Measurements from ENCODE around the gene PTAR1. TPM values are rescaled to one million over a fixed set of nuclear protein-coding genes. Genes with fewer than 3 reads are reported as not detected.

Gene PTAR1
- total RNA-seq, 1 experiment from 2014 or later, result 32.2 TPM

GRCh38 chr9:69677931-69678330 lies 81.9 kb downstream of the PTAR1 start:
- Histone ChIP-seq H3K4me2 (ENCODE audit: low read length) (no peak overlapping the region), H3K9ac (ENCODE audit: low read length) (no peak overlapping the region), H3K36me3 (ENCODE audit: control insufficient read depth in 1 of 2, insufficient read depth in 2 of 2, low read length in 2 of 2) (no peaks in the 10 kb centered on the region), H3K27ac (ENCODE audit: low read depth, low read length) (no peak overlapping the region), H3K27me3 (ENCODE audit: insufficient read depth, low read length) (no peaks in the 10 kb centered on the region), H3K9me2 (ENCODE audit: insufficient read depth) (no peaks in the 10 kb centered on the region), H3K4me3 (replicated peaks in 1 of 2; ENCODE audit: low read depth in 1 of 2, low read length in 2 of 2) (no peak overlapping the region), H4K20me1 (ENCODE audit: insufficient read depth) (no peaks in the 10 kb centered on the region), H3K9me3 (ENCODE audit: control insufficient read depth in 1 of 2, insufficient read depth in 1 of 2, low read depth in 1 of 2, low read length in 2 of 2) (no peaks in the 10 kb centered on the region), H3K79me2 (ENCODE audit: insufficient read depth, low read length) (no peaks in the 10 kb centered on the region), H2AFZ (ENCODE audit: low read depth, low read length, poor library complexity, severe bottlenecking) (no peak overlapping the region), H3K4me1 (ENCODE audit: control insufficient read depth in 1 of 2, insufficient read depth in 2 of 2, low read length in 2 of 2) (peaks cover 3 to 8% of the 10 kb centered on the region in 2 experiments; a peak in 3 of 4 replicates)
- intact Hi-C loops (cut with micrococcal nuclease), result no loop called here
- TF ChIP-seq ATF3 (IDR thresholded peaks at IDR 0.05) (no peak), TCF7L2 (IDR thresholded peaks at IDR 0.05; ENCODE audit: borderline replicate concordance, extremely low read depth, insufficient read depth, insufficient read length) (no peak), ZNF274 (IDR thresholded peaks at IDR 0.05; ENCODE audit: low read depth, low read length) (no peak), FOSL1 (IDR thresholded peaks at IDR 0.05; ENCODE audit: low read depth) (no peak), EGR1 (IDR thresholded peaks at IDR 0.05; ENCODE audit: low read depth) (no peak), SRF (IDR thresholded peaks at IDR 0.05; ENCODE audit: low read depth) (no peak), ZFX (IDR thresholded peaks at IDR 0.05) (no peak), CEBPB (IDR thresholded peaks at IDR 0.05; ENCODE audit: low read depth) (no peak)
- no peak for ATAC-seq
- no TSS peak for BruUV-seq (replicated peaks)
- RAD21 ChIA-PET (ENCODE audit: low non-redundant PET in 1 of 2, low total read pairs in 2 of 2, uncharacterized antibody in 2 of 2, unreplicated experiment in 2 of 2), result no interaction called here
- CTCF ChIA-PET, result no interaction called here
- no peak for DNase-seq (ENCODE audit: low read depth, low spot score)
- POLR2A ChIA-PET, result no interaction called here

GRCh38 chr9:69675563-69675962 lies 84.2 kb downstream of the PTAR1 start:
- H3K9me3 ChIP-seq (ENCODE audit: control insufficient read depth in 1 of 2, insufficient read depth in 1 of 2, low read depth in 1 of 2, low read length in 2 of 2), result no peaks in the 10 kb centered on the region
- H3K4me1 ChIP-seq (ENCODE audit: control insufficient read depth in 1 of 2, insufficient read depth in 2 of 2, low read length in 2 of 2), result peaks cover 3 to 14% of the 10 kb centered on the region in 2 experiments; a peak in 3 of 4 replicates
- no peaks in the 10 kb centered on the region; the same call in 1 of the 2 replicates for H3K27me3 ChIP-seq (ENCODE audit: insufficient read depth, low read length)
- H3K27ac ChIP-seq (ENCODE audit: low read depth, low read length), result no peak overlapping the region
- ChIA-PET POLR2A (no interaction called here), RAD21 (ENCODE audit: low non-redundant PET in 1 of 2, low total read pairs in 2 of 2, uncharacterized antibody in 2 of 2, unreplicated experiment in 2 of 2) (no interaction called here), CTCF (no interaction called here)
- H3K9me2 ChIP-seq (ENCODE audit: insufficient read depth), result no peaks in the 10 kb centered on the region
- no peaks in the 10 kb centered on the region for H3K79me2 ChIP-seq (ENCODE audit: insufficient read depth, low read length)
- ATAC-seq (no peak), DNase-seq (ENCODE audit: low read depth, low spot score) (no peak)
- no peaks in the 10 kb centered on the region for H3K36me3 ChIP-seq (ENCODE audit: control insufficient read depth in 1 of 2, insufficient read depth in 2 of 2, low read length in 2 of 2)
- intact Hi-C loops (cut with micrococcal nuclease), result no loop called here
- H4K20me1 ChIP-seq (ENCODE audit: insufficient read depth), result no peaks in the 10 kb centered on the region
- no peak overlapping the region for H3K4me2 ChIP-seq (ENCODE audit: low read length)
- no peak overlapping the region for H2AFZ ChIP-seq (ENCODE audit: low read depth, low read length, poor library complexity, severe bottlenecking)
- H3K4me3 ChIP-seq (replicated peaks in 1 of 2; ENCODE audit: low read depth in 1 of 2, low read length in 2 of 2), result no peak overlapping the region
- BruUV-seq (replicated peaks), result no TSS peak
- H3K9ac ChIP-seq (ENCODE audit: low read length), result no peak overlapping the region
- TF ChIP-seq ZBTB33 (IDR thresholded peaks at IDR 0.05; ENCODE audit: extremely low read depth, insufficient replicate concordance, low read length) (no peak), ZNF274 (IDR thresholded peaks at IDR 0.05; ENCODE audit: low read depth, low read length) (no peak), MAX (IDR thresholded peaks at IDR 0.05) (no peak)
